GM23338 (cell line): ENCODE data around the gene HEPACAM2. TPM values are rescaled to one million over a fixed set of nuclear protein-coding genes. Genes with fewer than 3 reads are reported as not detected.

Experiments used
- ATAC-seq: fragments of 200-7000 bp; cut with Tn5 transposase; 3 replicates; pipeline ENCODE4 v1.9.1; 2020
- DNase-seq: peaks from one replicate; pipeline ENCODE4 v3.0.0-alpha.2; 2015; ENCODE audit warnings: low spot score
- H2AFZ ChIP-seq: fragments of 200-600 bp; sonication (generic); 2 replicates; pipeline ENCODE4 v1.8.0; 2016; ENCODE audit warnings: antibody characterized with exemption, mild to moderate bottlenecking, moderate library complexity
- H3F3A ChIP-seq: fragments of 200-600 bp; sonication (generic); replicated peaks from 2 replicates; pipeline ENCODE4 v1.8.0; 2017; ENCODE audit warnings: antibody characterized with exemption, mixed run types, low read depth
- H3K27ac ChIP-seq: fragments of 200-600 bp; sonication (generic); 2 replicates; pipeline ENCODE4 v1.6.1; 2016; ENCODE audit warnings: low read depth
- H3K27me3 ChIP-seq: fragments of 200-600 bp; sonication (generic); 2 replicates; pipeline ENCODE4 v1.8.0; 2016; ENCODE audit warnings: mild to moderate bottlenecking, mixed run types, moderate library complexity; ENCODE audit not compliant: insufficient read depth
- H3K36me3 ChIP-seq: fragments of 200-600 bp; sonication (generic); 2 replicates; pipeline ENCODE4 v1.8.0; 2016; ENCODE audit warnings: mild to moderate bottlenecking; ENCODE audit not compliant: insufficient read depth
- H3K4me1 ChIP-seq: fragments of 200-600 bp; sonication (generic); 2 replicates; pipeline ENCODE4 v1.8.0; 2016; ENCODE audit warnings: mild to moderate bottlenecking, moderate library complexity; ENCODE audit not compliant: insufficient read depth
- H3K4me2 ChIP-seq: fragments of 200-600 bp; sonication (generic); 2 replicates; pipeline ENCODE4 v1.7.1; 2017; ENCODE audit warnings: mixed run types
- H3K4me3 ChIP-seq: fragments of 200-600 bp; sonication (generic); 2 replicates; pipeline ENCODE4 v1.6.1; 2016; ENCODE audit warnings: mixed run types
- H3K79me2 ChIP-seq: fragments of 200-600 bp; sonication (generic); replicated peaks from 2 replicates; pipeline ENCODE4 v1.8.0; 2017; ENCODE audit warnings: mild to moderate bottlenecking; ENCODE audit not compliant: insufficient read depth
- H3K9me2 ChIP-seq: fragments of 200-600 bp; sonication (generic); 2 replicates; pipeline ENCODE4 v1.8.0; 2017; ENCODE audit not compliant: insufficient read depth
- H4K20me1 ChIP-seq: fragments of 200-600 bp; sonication (generic); replicated peaks from 2 replicates; pipeline ENCODE4 v1.8.0; 2017; ENCODE audit warnings: mild to moderate bottlenecking; ENCODE audit not compliant: insufficient read depth
- H3K27ac Mint-ChIP-seq: 2 replicates; pipeline ENCODE4 v1.8.0; 2020; ENCODE audit warnings: inconsistent platforms, mild to moderate bottlenecking, moderate library complexity, mixed read lengths
- H3K27me3 Mint-ChIP-seq: 3 replicates; pipeline ENCODE4 v1.8.0; 2022; ENCODE audit warnings: low read depth, mild to moderate bottlenecking, moderate library complexity, mixed read lengths, inconsistent platforms; ENCODE audit not compliant: insufficient read depth, poor library complexity
- H3K36me3 Mint-ChIP-seq: 3 replicates; pipeline ENCODE4 v1.8.0; 2021; ENCODE audit warnings: low read depth, mild to moderate bottlenecking, inconsistent platforms, moderate library complexity, mixed read lengths
- H3K4me1 Mint-ChIP-seq: 3 replicates; pipeline ENCODE4 v1.8.0; 2020; ENCODE audit warnings: mild to moderate bottlenecking, inconsistent platforms, mixed read lengths
- H3K4me3 Mint-ChIP-seq: 3 replicates; pipeline ENCODE4 v1.8.0; 2021; ENCODE audit warnings: moderate library complexity, mild to moderate bottlenecking, inconsistent platforms, mixed read lengths
- H3K9me3 Mint-ChIP-seq: 3 replicates; pipeline ENCODE4 v1.8.0; 2020; ENCODE audit warnings: moderate library complexity, mild to moderate bottlenecking, inconsistent platforms, mixed read lengths
- CREB1 ChIP-seq: fragments of 250-450 bp; sonication (Bioruptor Pico); IDR thresholded peaks from 2 replicates; pipeline ENCODE4 v1.5.0; 2020; ENCODE audit warnings: low read depth, mild to moderate bottlenecking, moderate library complexity
- EZH2 ChIP-seq: fragments of 200-600 bp; sonication (generic); IDR thresholded peaks from one replicate; pipeline ENCODE4 v1.8.0; 2017; ENCODE audit warnings: antibody characterized with exemption, mild to moderate bottlenecking, low read depth; ENCODE audit not compliant: unreplicated experiment
- JUNB ChIP-seq: IDR thresholded peaks from one replicate; pipeline ENCODE4 v1.6.1; 2016; ENCODE audit warnings: antibody characterized with exemption; ENCODE audit not compliant: unreplicated experiment
- NANOG ChIP-seq: IDR thresholded peaks from 2 replicates; pipeline ENCODE4 v1.6.1; 2016; ENCODE audit warnings: antibody characterized with exemption, borderline replicate concordance
- POLR2AphosphoS5 ChIP-seq: IDR thresholded peaks from 2 replicates; pipeline ENCODE4 v1.6.1; 2016; ENCODE audit warnings: antibody characterized with exemption, low read depth
- ZNF114 ChIP-seq: fragments of 250-450 bp; sonication (Bioruptor Pico); IDR thresholded peaks from 2 replicates; pipeline ENCODE4 v1.5.0; 2020; ENCODE audit warnings: mild to moderate bottlenecking, moderate library complexity
- ZNF331 ChIP-seq: fragments of 250-450 bp; sonication (Bioruptor Pico); IDR thresholded peaks from 2 replicates; pipeline ENCODE4 v1.5.0; 2020; ENCODE audit warnings: low read depth, mild to moderate bottlenecking, moderate library complexity
- polyA plus RNA-seq: library from polyadenylated mRNA; unstranded; fragments of >200 nt; fragmentation: Nextera tagmentation; extraction: Ambion mirVana; gene quantifications from 2 replicates; pipeline ENCODE4 v1.2.1, GENCODE V29; 2016
- total RNA-seq: library from RNA; depleted of rRNA; stranded (reverse); fragments of >200 nt; shearing (Covaris generic); gene quantifications from 2 replicates; pipeline ENCODE4 v1.2.3, GENCODE V29; 2014
- TF ChIP-seq, protein P1 (sequence below): fragments of 250-450 bp; sonication (Bioruptor Pico); IDR thresholded peaks from 2 replicates; pipeline ENCODE4 v1.5.0; 2020; ENCODE audit warnings: mild to moderate bottlenecking, moderate library complexity
- TF ChIP-seq, protein P2 (sequence below): IDR thresholded peaks from one replicate; pipeline ENCODE4 v1.6.1; 2018; ENCODE audit warnings: antibody characterized with exemption; ENCODE audit not compliant: unreplicated experiment
- TF ChIP-seq, protein P3 (sequence below), 2 experiments: fragments of 200-600 bp in 1 of 2; sonication (generic) in 1 of 2; conservative IDR thresholded peaks; 2 replicates each; pipeline versions ENCODE4 v1.5.1 to v1.6.1; 2016 to 2017; ENCODE audit warnings: antibody characterized with exemption in 2 of 2, low read depth in 2 of 2, mild to moderate bottlenecking in 2 of 2, moderate library complexity in 1 of 2

Gene HEPACAM2
- total and polyA plus RNA-seq, 2 experiments from 2014 or later = not detected

DNA sequence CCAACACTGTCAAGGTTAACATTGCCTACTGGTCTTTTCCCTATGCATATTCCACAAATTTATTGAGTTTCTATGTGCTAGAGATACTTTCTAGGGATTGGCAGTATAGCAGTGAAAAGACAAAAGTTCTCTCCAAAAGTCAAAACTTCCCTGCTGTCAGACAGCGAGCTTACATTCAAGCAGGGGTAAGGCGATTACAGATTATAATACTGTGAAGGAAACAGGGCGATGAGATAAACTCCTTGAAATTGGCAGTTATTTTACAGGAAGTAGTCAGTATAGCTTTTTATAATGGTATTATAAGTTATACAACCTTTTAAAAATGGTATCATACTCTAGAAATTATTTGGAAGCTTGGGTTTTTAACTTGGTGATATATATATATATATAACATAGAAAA is 15.8 kb upstream of the HEPACAM2 start:
- no peaks in the 10 kb centered on the region for H3K27me3 Mint-ChIP-seq
- H4K20me1 ChIP-seq = no peaks in the 10 kb centered on the region
- DNase-seq (no peak), ATAC-seq (no peak)
- no peaks in the 10 kb centered on the region for H3F3A ChIP-seq
- H3K27ac Mint-ChIP-seq = no peak overlapping the region
- no peak overlapping the region for H3K4me3 ChIP-seq
- no peak for TF ChIP-seq ZNF331 (CRISPR knock-in tag)
- no peak for TF ChIP-seq CREB1
- TF ChIP-seq, protein P1, sequence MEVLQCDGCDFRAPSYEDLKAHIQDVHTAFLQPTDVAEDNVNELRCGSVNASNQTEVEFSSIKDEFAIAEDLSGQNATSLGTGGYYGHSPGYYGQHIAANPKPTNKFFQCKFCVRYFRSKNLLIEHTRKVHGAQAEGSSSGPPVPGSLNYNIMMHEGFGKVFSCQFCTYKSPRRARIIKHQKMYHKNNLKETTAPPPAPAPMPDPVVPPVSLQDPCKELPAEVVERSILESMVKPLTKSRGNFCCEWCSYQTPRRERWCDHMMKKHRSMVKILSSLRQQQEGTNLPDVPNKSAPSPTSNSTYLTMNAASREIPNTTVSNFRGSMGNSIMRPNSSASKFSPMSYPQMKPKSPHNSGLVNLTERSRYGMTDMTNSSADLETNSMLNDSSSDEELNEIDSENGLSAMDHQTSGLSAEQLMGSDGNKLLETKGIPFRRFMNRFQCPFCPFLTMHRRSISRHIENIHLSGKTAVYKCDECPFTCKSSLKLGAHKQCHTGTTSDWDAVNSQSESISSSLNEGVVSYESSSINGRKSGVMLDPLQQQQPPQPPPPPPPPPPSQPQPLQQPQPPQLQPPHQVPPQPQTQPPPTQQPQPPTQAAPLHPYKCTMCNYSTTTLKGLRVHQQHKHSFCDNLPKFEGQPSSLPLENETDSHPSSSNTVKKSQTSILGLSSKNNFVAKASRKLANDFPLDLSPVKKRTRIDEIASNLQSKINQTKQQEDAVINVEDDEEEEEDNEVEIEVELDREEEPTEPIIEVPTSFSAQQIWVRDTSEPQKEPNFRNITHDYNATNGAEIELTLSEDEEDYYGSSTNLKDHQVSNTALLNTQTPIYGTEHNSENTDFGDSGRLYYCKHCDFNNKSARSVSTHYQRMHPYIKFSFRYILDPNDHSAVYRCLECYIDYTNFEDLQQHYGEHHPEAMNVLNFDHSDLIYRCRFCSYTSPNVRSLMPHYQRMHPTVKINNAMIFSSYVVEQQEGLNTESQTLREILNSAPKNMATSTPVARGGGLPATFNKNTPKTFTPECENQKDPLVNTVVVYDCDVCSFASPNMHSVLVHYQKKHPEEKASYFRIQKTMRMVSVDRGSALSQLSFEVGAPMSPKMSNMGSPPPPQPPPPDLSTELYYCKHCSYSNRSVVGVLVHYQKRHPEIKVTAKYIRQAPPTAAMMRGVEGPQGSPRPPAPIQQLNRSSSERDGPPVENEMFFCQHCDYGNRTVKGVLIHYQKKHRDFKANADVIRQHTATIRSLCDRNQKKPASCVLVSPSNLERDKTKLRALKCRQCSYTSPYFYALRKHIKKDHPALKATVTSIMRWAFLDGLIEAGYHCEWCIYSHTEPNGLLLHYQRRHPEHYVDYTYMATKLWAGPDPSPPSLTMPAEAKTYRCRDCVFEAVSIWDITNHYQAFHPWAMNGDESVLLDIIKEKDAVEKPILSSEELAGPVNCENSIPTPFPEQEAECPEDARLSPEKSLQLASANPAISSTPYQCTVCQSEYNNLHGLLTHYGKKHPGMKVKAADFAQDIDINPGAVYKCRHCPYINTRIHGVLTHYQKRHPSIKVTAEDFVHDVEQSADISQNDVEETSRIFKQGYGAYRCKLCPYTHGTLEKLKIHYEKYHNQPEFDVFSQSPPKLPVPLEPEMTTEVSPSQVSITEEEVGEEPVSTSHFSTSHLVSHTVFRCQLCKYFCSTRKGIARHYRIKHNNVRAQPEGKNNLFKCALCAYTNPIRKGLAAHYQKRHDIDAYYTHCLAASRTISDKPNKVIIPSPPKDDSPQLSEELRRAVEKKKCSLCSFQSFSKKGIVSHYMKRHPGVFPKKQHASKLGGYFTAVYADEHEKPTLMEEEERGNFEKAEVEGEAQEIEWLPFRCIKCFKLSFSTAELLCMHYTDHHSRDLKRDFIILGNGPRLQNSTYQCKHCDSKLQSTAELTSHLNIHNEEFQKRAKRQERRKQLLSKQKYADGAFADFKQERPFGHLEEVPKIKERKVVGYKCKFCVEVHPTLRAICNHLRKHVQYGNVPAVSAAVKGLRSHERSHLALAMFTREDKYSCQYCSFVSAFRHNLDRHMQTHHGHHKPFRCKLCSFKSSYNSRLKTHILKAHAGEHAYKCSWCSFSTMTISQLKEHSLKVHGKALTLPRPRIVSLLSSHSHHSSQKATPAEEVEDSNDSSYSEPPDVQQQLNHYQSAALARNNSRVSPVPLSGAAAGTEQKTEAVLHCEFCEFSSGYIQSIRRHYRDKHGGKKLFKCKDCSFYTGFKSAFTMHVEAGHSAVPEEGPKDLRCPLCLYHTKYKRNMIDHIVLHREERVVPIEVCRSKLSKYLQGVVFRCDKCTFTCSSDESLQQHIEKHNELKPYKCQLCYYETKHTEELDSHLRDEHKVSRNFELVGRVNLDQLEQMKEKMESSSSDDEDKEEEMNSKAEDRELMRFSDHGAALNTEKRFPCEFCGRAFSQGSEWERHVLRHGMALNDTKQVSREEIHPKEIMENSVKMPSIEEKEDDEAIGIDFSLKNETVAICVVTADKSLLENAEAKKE = no peak
- no peak for TF ChIP-seq ZNF114
- TF ChIP-seq NANOG = no peak
- TF ChIP-seq, protein P2, sequence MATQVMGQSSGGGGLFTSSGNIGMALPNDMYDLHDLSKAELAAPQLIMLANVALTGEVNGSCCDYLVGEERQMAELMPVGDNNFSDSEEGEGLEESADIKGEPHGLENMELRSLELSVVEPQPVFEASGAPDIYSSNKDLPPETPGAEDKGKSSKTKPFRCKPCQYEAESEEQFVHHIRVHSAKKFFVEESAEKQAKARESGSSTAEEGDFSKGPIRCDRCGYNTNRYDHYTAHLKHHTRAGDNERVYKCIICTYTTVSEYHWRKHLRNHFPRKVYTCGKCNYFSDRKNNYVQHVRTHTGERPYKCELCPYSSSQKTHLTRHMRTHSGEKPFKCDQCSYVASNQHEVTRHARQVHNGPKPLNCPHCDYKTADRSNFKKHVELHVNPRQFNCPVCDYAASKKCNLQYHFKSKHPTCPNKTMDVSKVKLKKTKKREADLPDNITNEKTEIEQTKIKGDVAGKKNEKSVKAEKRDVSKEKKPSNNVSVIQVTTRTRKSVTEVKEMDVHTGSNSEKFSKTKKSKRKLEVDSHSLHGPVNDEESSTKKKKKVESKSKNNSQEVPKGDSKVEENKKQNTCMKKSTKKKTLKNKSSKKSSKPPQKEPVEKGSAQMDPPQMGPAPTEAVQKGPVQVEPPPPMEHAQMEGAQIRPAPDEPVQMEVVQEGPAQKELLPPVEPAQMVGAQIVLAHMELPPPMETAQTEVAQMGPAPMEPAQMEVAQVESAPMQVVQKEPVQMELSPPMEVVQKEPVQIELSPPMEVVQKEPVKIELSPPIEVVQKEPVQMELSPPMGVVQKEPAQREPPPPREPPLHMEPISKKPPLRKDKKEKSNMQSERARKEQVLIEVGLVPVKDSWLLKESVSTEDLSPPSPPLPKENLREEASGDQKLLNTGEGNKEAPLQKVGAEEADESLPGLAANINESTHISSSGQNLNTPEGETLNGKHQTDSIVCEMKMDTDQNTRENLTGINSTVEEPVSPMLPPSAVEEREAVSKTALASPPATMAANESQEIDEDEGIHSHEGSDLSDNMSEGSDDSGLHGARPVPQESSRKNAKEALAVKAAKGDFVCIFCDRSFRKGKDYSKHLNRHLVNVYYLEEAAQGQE = no peak
- TF ChIP-seq POLR2AphosphoS5 = no peak
- TF ChIP-seq JUNB = no peak
- no peak for TF ChIP-seq EZH2
- TF ChIP-seq, protein P3, sequence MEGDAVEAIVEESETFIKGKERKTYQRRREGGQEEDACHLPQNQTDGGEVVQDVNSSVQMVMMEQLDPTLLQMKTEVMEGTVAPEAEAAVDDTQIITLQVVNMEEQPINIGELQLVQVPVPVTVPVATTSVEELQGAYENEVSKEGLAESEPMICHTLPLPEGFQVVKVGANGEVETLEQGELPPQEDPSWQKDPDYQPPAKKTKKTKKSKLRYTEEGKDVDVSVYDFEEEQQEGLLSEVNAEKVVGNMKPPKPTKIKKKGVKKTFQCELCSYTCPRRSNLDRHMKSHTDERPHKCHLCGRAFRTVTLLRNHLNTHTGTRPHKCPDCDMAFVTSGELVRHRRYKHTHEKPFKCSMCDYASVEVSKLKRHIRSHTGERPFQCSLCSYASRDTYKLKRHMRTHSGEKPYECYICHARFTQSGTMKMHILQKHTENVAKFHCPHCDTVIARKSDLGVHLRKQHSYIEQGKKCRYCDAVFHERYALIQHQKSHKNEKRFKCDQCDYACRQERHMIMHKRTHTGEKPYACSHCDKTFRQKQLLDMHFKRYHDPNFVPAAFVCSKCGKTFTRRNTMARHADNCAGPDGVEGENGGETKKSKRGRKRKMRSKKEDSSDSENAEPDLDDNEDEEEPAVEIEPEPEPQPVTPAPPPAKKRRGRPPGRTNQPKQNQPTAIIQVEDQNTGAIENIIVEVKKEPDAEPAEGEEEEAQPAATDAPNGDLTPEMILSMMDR (conservative IDR thresholded peaks at IDR 0.05; ENCODE audit: low read depth in 2 of 2) = no peak
- H3K36me3 Mint-ChIP-seq = no peaks in the 10 kb centered on the region
- H3K9me3 Mint-ChIP-seq = no peaks in the 10 kb centered on the region
- H3K27ac ChIP-seq = no peak overlapping the region
- H3K79me2 ChIP-seq = peaks cover 6% of the 10 kb centered on the region; the same call in 1 of the 2 replicates
- H3K4me1 Mint-ChIP-seq = no peaks in the 10 kb centered on the region
- H2AFZ ChIP-seq = no peak overlapping the region
- no peak overlapping the region for H3K4me3 Mint-ChIP-seq
- no peaks in the 10 kb centered on the region for H3K4me1 ChIP-seq
- H3K4me2 ChIP-seq = no peak overlapping the region
- H3K27me3 ChIP-seq = no peaks in the 10 kb centered on the region
- H3K36me3 ChIP-seq = no peaks in the 10 kb centered on the region
- no peaks in the 10 kb centered on the region for H3K9me2 ChIP-seq
